OCI-LY7 (cell line): Measurements from ENCODE around the gene TEX48. TPM values are rescaled to one million over a fixed set of nuclear protein-coding genes. Genes with fewer than 3 reads are reported as not detected.
A peak's percentile ranks its signal among the peaks of the same experiment; 100 is the strongest.

Experiments used
- BruUV-seq: library from RNA; stranded (reverse); fragments of 400-500 nt; replicated peaks from 2 replicates; lab custom pipeline; 2021; lab: Mats Ljungman, UMichigan
- CTCF ChIA-PET: fragments of 300-600 bp; sonication (Branson Sonifier 250); formaldehyde crosslinking; loops from one replicate; lab custom pipeline; 2022; ENCODE audit warnings: antibody characterized with exemption; ENCODE audit not compliant: unreplicated experiment; lab: Charles Lee
- POLR2A ChIA-PET: fragments of 300-600 bp; sonication (Branson Sonifier 250); formaldehyde crosslinking; loops from one replicate; lab custom pipeline; 2022; ENCODE audit warnings: antibody characterized with exemption; lab: Charles Lee
- DNase-seq: peaks from one replicate; pipeline ENCODE4 v3.0.0-alpha.2; 2015; ENCODE audit warnings: low spot score
- H2AFZ ChIP-seq: fragments of 200-600 bp; sonication (generic), shearing (Covaris generic); 2 replicates; pipeline ENCODE4 v1.6.1; 2014; ENCODE audit warnings: mild to moderate bottlenecking, antibody characterized with exemption, low read length, moderate library complexity
- H3K27ac ChIP-seq: fragments of 200-600 bp; sonication (generic); 2 replicates; pipeline ENCODE4 v1.5.1; 2014; ENCODE audit warnings: mixed run types, low read depth, mild to moderate bottlenecking, moderate library complexity, low read length, inconsistent platforms; ENCODE audit not compliant: poor library complexity, severe bottlenecking
- H3K36me3 ChIP-seq: fragments of 200-600 bp; sonication (generic); 2 replicates; pipeline ENCODE4 v1.6.1; 2014; ENCODE audit warnings: mild to moderate bottlenecking, antibody characterized with exemption, low read length, moderate library complexity, mixed read lengths; ENCODE audit not compliant: insufficient read depth
- H3K4me1 ChIP-seq: fragments of 200-600 bp; sonication (generic); 2 replicates; pipeline ENCODE4 v1.5.1; 2014; ENCODE audit warnings: mild to moderate bottlenecking, low read length; ENCODE audit not compliant: insufficient read depth, poor library complexity, severe bottlenecking
- H3K4me2 ChIP-seq: fragments of 200-600 bp; sonication (generic); 2 replicates; pipeline ENCODE4 v1.6.1; 2014; ENCODE audit warnings: mild to moderate bottlenecking, low read length
- H3K4me3 ChIP-seq: fragments of 200-600 bp; sonication (generic); 2 replicates; pipeline ENCODE4 v1.5.1; 2014; ENCODE audit warnings: mild to moderate bottlenecking, low read depth, low read length; ENCODE audit not compliant: poor library complexity, severe bottlenecking
- H3K79me2 ChIP-seq: fragments of 200-600 bp; sonication (generic); 2 replicates; pipeline ENCODE4 v1.6.1; 2016; ENCODE audit warnings: low read depth, mild to moderate bottlenecking, low read length, moderate library complexity, mixed read lengths; ENCODE audit not compliant: insufficient read depth
- H3K9me2 ChIP-seq: fragments of 200-600 bp; sonication (generic); 2 replicates; pipeline ENCODE4 v1.6.1; 2016; ENCODE audit warnings: mild to moderate bottlenecking, low read length, mixed read lengths; ENCODE audit not compliant: insufficient read depth
- H3K9me3 ChIP-seq: fragments of 200-600 bp; sonication (generic); 2 replicates; pipeline ENCODE4 v1.6.1; 2014; ENCODE audit warnings: mild to moderate bottlenecking, mixed run types, low read length, mixed read lengths
- H4K20me1 ChIP-seq: fragments of 200-600 bp; sonication (generic); 2 replicates; pipeline ENCODE4 v1.6.1; 2014; ENCODE audit warnings: mild to moderate bottlenecking, antibody characterized with exemption, low read length, moderate library complexity, mixed read lengths; ENCODE audit not compliant: insufficient read depth
- EZH2phosphoT487 ChIP-seq: fragments of 200-600 bp; sonication (generic); IDR thresholded peaks from 2 replicates; pipeline ENCODE4 v1.6.1; 2018; ENCODE audit warnings: low read depth, borderline replicate concordance, mild to moderate bottlenecking, mixed run types, antibody characterized with exemption, low read length, moderate library complexity, mixed read lengths
- intact Hi-C: fragments of 100-400 bp; cut with micrococcal nuclease; formaldehyde crosslinking; loops from one replicate; pipeline ENCODE4 v1.10.0; 2022; ENCODE audit not compliant: unreplicated experiment
- total RNA-seq, 2 experiments: library from RNA; depleted of rRNA in 1 of 2; stranded (reverse); fragments of >200 nt in 1 of 2; shearing (Covaris generic) in 1 of 2; gene quantifications; 2 replicates each; pipeline ENCODE4 v1.2.3, GENCODE V29; 2014 to 2022
- TF ChIP-seq, protein P1 (sequence below): fragments of 200-600 bp; sonication (generic); conservative IDR thresholded peaks from 2 replicates; pipeline ENCODE4 v1.5.1; 2014; ENCODE audit warnings: mild to moderate bottlenecking, antibody characterized with exemption, low read length, moderate library complexity, mixed read lengths

Gene TEX48
- total RNA-seq, 2 experiments from 2014 or later, result not detected

DNA sequence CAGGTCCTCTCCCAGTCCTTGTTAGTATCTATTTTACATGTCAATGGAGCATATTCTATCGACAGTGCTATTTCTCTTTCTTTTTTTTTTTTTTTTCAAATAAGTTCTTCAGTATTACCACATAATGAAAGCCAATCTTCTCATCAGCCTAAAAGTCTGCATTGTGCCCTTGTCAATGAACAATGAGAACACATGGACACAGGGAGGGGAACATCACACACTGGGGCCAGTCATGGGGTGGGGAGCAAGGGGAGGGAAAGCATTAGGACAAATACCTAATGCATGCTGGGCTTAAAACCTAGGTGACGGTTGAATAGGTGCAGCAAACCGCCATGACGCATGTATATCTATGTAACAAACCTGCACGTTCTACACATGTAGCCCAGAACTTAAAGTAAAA is 47.7 kb upstream of the TEX48 start:
- intact Hi-C loops, result no loop called here
- peaks cover 15% of the 10 kb centered on the region for H3K4me1 ChIP-seq
- no peak overlapping the region for H2AFZ ChIP-seq
- no peak for DNase-seq
- no peak overlapping the region for H3K4me2 ChIP-seq
- 0 out of 2 replicates have a peak, but pooled peaks cover 4% of the 10 kb centered on the region for H3K9me3 ChIP-seq
- POLR2A ChIA-PET, result no interaction called here
- H3K36me3 ChIP-seq, result no peaks in the 10 kb centered on the region
- no peak for TF ChIP-seq EZH2phosphoT487
- TF ChIP-seq, protein P1, sequence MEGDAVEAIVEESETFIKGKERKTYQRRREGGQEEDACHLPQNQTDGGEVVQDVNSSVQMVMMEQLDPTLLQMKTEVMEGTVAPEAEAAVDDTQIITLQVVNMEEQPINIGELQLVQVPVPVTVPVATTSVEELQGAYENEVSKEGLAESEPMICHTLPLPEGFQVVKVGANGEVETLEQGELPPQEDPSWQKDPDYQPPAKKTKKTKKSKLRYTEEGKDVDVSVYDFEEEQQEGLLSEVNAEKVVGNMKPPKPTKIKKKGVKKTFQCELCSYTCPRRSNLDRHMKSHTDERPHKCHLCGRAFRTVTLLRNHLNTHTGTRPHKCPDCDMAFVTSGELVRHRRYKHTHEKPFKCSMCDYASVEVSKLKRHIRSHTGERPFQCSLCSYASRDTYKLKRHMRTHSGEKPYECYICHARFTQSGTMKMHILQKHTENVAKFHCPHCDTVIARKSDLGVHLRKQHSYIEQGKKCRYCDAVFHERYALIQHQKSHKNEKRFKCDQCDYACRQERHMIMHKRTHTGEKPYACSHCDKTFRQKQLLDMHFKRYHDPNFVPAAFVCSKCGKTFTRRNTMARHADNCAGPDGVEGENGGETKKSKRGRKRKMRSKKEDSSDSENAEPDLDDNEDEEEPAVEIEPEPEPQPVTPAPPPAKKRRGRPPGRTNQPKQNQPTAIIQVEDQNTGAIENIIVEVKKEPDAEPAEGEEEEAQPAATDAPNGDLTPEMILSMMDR, result no peak
- H3K27ac ChIP-seq, result no peak overlapping the region
- H3K9me2 ChIP-seq, result no peaks in the 10 kb centered on the region
- H3K79me2 ChIP-seq, result no peaks in the 10 kb centered on the region
- CTCF ChIA-PET, result no interaction called here
- no peak overlapping the region for H3K4me3 ChIP-seq
- no peaks in the 10 kb centered on the region for H4K20me1 ChIP-seq
- BruUV-seq, result no TSS peak

DNA sequence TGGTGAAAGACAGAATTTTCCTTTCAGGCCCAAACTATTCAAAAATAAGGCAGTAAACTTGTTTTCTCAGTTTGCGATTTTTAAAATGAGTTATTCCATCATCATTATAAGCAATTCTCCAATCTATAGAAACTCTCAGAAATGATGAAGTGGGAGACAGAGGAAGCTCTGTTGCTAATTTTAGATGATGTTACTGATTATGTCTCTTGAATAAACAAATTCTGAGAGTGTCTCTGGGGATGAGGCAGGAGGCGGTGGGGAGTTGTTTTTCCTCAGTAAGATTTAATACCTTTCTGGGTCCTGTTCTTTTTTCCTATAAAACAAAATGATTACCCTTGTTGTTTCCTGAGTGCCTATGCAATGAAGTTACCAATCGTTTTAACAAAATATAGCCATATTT is 43.9 kb upstream of the TEX48 start:
- ChIA-PET CTCF (no interaction called here), POLR2A (no interaction called here)
- Histone ChIP-seq H3K4me3 (no peak overlapping the region), H3K9me3 (0 out of 2 replicates have a peak, but pooled peaks cover 4% of the 10 kb centered on the region), H3K4me1 (peaks cover 15% of the 10 kb centered on the region), H3K27ac (no peak overlapping the region), H3K9me2 (no peaks in the 10 kb centered on the region), H3K36me3 (no peaks in the 10 kb centered on the region), H2AFZ (peak overlapping the region; percentile 40), H3K4me2 (peak overlapping the region; percentile 59), H4K20me1 (no peaks in the 10 kb centered on the region), H3K79me2 (no peaks in the 10 kb centered on the region)
- TF ChIP-seq, protein P1, result no peak
- no peak for TF ChIP-seq EZH2phosphoT487
- DNase-seq, result peak; percentile 7
- no TSS peak for BruUV-seq
- intact Hi-C loops, result no loop called here

DNA sequence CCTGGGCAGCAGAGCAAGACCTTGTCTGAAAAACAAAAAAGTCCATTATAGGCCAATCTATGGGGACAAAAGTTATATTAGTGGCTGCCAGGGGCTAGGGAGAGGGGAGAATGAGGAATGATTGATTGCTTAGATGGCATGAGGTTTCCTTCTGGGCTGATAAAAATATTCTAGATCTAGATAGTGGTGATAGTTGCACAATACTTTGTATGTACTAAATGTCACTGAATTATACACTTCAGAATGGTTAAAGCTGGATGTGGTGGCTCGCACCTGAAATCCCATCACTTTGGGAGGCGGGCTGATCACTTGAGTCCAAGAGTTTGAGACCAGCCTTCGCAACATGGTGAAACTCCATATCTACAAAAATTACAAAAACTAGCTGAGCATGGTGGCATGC is 42.8 kb upstream of the TEX48 start:
- Histone ChIP-seq H3K4me2 (no peak overlapping the region), H3K4me3 (no peak overlapping the region), H3K4me1 (peaks cover 15% of the 10 kb centered on the region), H3K27ac (no peak overlapping the region), H3K36me3 (no peaks in the 10 kb centered on the region), H3K9me3 (0 out of 2 replicates have a peak, but pooled peaks cover 4% of the 10 kb centered on the region), H3K79me2 (no peaks in the 10 kb centered on the region), H4K20me1 (no peaks in the 10 kb centered on the region), H2AFZ (no peak overlapping the region), H3K9me2 (no peaks in the 10 kb centered on the region)
- BruUV-seq, result no TSS peak
- intact Hi-C loops, result no loop called here
- no peak for DNase-seq
- no peak for TF ChIP-seq EZH2phosphoT487
- TF ChIP-seq, protein P1, result no peak
- ChIA-PET CTCF (no interaction called here), POLR2A (interaction anchor here (0.7 to 1.0 kb wide), 2 partner anchors 11 to 205 kb away, joined by 3 to 4 read pairs; no protein-coding TSS in a partner anchor)
